ENCODE results near the gene IGFBP1.

The IGFBP1 gene

DNA sequence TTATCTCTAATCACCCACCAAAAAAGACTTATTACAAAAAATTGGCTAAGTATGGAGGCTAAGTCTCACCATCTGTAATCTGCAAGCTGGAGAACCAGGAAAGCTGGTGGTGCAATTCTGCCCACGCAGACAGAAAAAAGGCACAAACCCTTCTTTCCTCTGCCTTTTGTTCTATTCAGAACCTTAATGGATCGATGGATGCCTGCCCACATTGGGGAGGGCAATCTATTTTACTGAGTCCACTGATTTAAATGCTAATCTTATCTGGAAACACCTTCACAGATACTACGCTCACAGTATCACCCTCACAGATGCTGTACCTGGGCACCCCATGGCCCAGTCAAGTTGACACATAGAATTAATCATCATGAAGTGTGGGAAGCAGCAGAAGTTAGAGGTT, 22.6 kb downstream of the IGFBP1 start:
- DNase-seq: no peak

DNA sequence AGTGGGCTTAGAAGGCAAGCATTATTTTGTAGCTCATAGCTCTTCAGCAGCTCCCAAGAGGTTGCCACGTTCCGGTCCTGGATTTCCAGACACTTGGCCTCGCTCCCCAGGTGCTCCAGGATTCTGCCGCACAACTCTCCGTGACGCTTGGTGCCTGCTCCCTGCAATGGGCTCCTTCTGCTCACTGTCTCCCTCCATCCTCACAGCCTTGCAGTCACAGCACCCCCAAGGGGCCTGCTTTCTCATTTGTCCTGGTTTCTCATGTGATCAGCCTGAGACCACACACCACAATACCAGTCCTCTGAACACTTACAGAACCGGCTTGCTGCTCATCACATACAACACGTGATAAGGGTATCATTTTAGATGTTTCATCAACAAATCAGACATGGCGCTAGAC, 23.0 kb downstream of the IGFBP1 start:
- no peak for DNase-seq

DNA sequence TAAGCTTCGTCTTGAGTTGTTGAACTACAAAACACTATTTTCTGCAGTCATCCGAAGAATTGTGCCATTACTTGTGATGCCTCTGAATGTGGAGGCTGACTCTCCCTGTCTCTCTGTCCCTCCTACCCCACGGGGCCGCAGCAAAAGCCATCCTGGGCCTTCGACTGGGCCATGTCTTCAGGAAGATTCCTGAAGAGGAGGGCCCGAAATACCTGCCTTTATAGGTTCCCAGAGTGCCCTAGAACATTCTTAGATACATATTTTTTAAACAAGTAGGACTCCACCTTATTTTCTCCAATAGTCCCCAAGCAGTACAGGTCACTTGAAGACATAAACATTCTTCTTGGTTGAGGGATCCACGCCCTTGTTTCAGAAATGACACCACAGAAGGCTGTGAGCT, 24.7 kb downstream of the IGFBP1 start:
- no peak for DNase-seq

DNA sequence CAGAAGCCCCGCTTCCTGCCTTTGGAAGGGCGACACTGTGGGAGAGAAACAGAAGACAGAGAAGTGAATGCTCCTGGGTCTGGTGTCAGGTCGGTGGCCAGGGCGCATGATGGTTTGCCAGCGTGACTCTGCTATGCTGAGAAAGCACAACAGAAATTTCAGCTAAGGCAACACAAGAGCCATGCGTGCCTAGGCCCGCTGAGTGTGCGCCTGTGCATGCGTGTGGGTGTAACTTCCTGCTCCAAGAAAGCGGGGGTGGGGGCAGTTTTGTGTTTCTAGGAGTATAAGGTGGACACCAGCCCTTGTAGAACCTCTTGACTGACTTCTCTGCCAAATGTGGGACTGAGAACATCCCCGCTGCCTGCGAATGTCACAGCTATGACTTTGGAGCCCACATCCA, 26.6 kb downstream of the IGFBP1 start:
- DNase-seq: no peak

DNA sequence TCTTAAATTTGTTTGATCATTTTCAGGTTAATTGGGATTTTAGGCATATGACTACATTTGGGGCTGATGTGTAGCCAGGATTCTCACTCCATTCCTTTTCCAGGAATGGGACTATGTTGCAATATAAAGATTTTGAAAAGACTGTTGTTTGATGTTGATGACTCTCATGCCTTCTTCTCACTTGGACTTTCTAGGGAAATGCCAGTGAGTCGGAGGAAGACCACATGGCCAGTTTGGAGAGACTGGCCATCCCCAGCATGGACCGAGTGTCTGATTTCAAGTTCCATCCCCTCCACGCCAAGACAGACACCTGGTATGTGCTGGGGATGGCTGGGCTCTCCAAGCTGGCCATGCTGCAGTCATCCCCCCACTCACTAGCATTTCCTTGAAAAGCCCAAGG, 27.3 kb downstream of the IGFBP1 start:
- no peak for DNase-seq

DNA sequence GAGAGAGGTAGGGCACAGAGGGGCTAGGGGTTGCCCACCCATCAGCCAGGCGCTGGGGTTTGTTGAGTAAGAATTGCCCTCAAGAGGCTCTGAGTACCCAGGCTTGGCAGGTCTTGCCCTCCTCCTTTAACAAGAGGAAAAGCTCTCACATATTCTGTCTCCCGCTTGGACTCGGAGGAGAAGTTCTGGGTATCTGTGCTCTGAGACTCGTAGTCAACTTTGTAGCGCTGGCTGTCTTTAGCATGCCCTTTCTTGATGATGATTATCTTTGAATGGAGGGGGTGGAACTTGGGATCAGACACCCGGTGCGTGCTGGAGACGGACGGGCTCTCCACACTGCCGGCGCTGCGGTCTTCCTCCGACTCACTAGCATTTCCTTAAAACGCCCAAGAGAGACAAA, 28.8 kb downstream of the IGFBP1 start:
- DNase-seq: no peak

DNA sequence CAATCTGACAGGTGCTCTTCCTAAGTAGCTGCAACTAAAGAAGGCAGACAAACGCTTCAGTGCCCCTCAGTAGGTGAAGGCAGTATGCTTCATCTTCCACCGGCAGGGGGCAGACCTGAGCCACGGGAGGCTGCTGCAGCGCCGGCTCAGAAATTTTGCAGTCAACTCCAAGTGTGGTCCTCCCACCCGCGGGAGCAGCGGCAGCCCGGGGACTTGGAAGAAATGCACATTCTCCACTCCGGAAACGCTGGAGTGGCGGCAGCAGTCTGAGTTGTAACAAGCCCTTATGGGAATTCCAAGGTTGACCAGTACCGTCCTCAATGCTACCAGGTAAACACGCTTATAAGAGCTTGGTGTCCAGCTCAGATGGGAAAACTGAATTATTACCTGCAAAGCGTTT, 29.4 kb downstream of the IGFBP1 start:
- DNase-seq: peak; percentile 55

DNA sequence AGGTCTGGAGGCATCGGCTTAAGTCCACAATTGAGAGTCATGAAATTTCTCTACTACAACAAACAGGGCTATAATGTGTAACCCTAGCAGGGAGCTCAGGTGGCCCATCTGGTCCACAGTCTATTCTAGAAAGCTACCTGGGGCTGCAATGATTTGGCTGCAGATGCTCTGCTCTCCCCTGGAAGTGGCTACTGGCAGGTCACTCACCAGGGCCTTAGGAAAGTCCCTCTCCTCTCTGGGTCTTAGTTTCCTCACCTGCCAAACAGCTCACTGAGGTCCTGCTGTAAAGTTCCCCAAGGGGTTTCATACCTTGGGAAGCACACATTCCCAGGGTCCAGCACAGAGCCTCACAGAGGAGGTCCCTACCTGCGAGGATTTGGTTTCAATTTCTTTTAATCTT, 30.3 kb downstream of the IGFBP1 start:
- no peak for DNase-seq

DNA sequence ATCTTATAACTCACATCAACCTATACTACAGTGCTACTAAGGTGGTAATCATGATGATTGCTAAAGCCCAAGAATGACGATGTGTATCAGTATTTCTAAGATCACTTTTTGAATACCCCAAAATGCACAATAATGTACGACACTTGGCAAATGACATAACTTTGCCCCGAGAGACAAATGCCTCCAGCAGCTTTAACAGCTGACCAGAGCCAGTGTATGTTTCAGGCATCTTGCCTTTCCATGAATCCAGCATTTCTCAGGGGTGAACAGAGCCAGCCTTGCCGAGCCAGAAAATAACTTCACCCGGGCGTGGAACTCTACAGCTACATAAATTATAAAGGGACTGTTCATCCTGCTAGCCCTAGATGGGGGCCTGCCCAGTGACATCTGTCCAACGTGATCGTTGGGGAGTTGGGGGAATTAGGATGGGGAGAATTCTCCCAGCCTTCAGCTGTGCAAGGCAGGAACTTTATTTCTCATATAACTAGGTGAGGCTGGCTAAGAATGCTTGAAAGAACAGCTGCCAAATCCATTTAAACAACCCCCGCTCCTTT, 31.0 kb downstream of the IGFBP1 start:
- DNase-seq: no peak

DNA sequence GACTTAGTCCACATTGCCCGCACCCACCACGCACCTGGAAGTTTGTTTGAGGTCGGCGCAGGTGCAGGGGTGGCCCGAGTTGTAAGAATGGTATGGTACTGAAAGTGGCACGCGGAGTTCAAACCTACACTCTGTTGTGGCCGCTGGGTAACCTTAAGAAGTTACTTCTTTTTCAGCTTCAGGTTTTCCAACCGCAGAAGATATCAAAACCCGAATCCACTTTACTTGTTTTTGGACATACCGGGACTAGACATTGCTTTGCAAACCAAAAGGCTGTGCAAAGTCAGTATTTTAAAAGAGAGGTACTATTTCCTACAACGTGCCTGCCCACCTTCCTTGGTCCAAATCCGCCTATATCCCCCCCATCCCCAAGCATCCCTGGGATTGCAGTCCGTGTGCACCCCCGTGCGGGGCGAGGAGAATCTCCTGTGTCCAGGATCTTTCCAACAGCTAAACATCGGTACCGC, 31.7 kb downstream of the IGFBP1 start:
- no peak for DNase-seq

DNA sequence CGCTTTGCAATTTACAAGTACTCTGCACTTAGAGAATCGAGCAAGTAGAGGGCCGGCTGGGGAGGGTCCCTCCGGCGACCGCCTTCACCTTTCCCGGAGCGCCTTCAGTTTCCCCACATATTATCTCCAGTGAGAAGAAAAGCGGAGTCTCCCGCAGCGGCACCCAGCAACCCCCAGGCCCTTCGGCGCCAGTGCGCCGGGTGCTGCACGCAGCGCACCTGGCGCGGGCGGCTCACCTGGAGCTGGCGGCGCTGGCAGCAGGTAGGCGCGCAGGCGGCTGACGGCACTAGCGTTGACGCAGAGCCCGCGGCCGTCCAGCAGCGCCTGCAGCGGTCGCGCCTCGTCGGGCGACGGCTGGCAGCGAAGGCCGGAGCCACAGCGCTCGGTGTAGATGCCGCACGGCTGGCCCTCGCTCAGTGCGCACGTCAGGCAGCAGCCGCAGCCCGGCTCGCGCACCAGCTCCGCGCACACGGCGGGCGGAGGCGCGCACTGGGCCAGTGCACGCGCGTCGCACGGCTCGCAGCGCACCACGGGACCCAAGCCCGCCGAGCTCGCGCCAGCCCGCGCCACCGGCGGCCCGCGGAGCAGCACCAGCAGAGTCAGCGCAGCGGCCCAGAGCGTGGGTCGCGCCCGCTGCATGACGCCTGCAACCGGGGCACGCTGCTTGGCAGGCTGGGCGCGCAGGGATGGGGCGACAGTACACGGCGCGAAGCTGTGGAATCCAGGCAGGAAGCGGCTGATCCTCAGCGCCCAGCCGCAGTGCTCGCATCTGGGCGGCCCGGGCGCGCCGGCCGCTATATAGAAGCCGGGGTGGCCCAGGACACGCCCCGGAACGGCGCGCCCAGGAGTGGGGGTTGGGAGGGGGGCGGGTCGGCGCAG, 32.5 kb downstream of the IGFBP1 start, which contains the start of gene IGFBP3:
TSS of gene IGFBP3 (minus strand) at position 771 of the 879 bp plus-strand sequence. CDS start at position 639, 132 bp downstream.
- no peak for DNase-seq

DNA sequence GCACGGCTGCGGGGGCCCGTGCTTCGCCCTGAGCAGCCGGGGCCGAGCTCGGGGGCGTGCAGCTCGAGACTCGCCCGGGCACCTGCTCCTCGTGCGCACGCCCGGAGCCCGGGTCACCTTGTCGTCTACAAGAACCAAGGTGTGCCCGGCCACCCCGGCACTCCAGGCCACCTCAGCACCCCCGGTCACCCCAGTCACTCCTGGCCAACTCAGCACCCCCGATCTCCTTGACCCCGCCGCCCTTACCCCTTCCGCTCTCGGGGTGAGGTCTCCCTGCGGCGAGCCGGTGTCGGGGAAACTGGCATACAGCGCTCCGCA, 33.1 kb downstream of the IGFBP1 start:
- DNase-seq: no peak

DNA sequence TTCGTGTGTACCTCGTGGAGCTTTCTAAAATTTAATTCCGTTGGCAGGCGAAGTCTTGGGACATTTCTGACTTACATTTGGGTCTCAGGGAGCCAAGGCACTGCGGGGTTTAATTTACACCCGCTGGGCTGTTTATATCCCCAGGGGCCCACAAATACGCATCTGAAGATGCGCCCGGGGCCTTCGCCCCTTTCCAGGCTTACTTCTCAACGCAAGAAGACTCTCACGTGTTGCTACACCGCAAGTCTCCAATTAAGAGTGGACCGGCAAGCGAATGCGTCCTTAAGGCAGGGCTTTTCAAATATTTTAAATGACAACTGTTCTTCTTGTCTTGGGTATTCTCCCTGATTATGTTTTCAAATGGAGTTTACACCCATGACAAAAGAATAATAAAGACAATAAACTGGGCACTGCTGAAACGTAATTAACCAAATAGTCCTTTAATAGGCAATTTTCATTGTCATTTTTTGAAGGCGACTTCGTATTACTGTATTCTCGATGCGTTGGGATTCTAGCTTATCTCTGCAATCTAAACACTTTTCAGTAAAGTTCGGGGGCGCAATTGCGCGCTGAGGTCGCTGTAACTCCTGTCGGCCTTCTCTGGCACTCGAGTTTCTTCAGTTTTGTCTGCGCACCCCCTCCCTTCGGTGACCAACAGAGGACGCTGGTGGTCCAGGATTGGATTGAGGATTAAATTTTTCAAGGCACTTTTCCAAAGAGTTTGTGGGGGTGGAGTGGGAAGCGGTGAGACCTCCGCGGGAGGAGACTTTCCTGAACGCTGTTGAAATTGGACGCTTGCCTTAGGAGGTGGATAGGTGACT, 33.6 kb downstream of the IGFBP1 start:
- DNase-seq: no peak

DNA sequence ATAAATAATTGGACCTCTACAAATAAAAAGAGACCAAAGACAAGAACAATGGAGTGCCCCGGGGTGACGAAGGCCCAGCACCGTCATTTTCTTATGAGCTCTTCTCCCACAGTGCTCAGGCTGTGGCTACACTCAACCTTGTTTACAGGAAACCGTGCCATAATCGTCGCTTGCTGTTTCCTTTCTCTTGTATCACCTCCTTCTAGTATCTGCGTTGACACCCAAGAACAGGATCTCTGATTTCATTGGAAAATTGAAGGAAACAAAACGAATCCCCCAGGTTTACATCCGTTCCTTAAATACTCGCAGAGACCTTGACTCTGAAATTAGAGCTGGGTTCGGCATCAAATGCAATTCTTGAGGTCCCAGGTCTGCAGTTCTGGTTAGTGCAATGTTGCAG, 34.5 kb downstream of the IGFBP1 start:
- DNase-seq: no peak

DNA sequence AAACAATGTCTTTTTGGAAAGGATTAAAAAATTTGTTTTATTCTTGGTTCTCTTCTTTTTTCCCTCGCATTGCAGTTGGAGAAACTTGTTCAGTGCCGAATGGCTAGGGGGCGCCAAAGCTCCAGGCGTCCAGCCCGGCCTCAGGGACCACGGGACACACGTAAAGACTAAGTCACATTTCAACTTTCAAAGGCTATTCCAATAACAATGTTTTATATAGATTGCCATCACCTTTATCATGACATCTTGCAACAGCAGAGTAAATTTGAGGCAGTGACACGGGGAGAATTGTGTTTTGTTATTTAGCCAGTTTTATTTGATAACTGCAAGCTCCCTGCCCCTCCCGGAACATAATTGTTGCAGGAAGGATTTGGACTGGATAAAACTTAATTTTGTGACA, 35.0 kb downstream of the IGFBP1 start:
- no peak for DNase-seq

DNA sequence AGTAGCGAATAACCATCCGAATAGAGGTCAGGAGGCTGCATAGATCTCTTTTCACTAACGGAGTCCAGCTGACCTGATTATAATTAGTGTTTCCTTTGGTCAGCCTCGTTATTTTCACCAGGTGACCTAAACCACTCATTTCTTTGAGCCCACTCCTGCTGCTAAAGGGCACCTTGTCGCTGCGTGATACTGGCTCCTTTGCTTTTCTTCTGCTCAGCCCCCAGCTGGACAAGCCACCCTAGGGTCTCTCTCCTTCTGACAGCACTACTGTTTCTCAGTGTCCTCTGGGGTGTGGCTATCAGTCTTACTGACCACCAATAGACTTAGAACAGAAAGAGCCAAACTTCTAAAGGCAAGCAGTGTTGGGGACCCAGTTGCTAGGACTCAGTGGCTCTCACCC, 35.5 kb downstream of the IGFBP1 start:
- DNase-seq: no peak

DNA sequence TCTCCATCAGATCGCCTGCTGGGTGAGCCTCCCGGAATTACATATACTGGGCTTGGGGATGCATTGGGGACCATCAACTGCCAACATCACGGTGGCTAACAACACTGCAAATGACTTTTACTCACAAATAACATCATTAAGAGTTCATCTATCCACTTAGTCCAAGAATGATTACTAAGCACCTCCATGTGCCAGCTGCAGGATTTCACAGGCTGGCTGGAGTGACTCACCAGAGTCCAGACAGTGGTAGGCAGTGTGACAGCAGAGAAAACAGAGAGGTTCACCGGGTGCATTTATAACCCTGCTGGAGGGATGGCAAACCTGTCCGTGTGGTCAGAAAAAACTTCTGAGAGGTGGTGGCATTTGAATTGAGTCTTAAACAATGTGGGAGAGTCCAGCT, 36.0 kb downstream of the IGFBP1 start:
- no peak for DNase-seq

DNA sequence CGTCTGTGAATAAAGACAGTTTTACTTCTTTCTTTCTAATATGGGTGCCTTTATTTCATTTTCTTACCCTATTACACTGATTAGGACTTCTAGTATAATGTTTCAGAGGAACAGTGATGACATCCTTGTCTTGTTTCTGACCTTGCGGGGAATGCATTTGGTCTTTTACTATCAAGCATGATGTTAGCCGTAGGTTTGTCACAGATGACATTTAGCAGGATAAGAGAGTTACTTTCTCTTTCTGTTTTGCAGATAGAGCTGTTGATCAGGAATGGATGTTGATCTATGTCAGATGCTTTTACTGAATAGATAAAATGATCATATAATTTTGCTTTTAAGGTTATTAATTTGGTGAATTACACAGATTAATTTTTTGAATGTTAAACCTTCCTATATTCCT, 39.4 kb downstream of the IGFBP1 start:
- DNase-seq: no peak

DNA sequence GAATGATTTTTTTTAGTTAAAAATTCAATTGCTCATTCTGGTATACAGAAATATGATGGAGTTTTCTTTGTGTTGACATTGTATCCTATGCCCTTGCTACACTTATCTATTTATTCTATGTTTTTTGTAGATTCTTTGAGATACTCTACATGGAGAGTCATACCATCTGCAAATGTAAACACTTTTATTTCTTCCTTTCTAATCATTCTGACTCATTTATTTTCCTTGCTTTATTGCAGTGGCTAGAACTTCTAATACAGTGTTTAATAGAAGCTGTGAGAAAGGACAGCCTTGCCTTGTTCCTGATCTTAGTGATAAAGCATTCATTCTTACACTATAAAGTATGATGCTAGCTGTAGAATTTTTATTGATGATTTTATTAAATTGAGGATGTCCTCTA, 42.7 kb downstream of the IGFBP1 start:
- DNase-seq: no peak

DNA sequence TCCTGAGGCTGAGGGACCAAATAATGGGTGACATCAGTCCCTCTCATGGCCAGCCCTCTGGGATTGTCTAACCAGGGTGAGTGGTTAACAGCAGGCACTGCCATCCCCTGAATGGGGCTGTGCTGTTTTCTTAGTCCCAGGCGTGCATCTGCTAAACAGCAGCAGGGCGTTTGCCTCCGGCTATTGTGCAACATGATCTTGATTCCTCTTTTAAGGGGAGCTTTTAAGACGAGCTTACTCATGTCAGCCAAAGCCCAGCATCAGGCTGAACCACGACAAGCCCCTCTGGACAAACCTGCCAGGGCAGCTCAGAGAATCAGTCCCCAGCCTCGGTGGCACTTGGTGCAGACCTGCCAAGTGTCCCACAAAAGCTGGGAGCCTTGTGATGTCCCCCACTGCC, 49.0 kb downstream of the IGFBP1 start:
- no peak for DNase-seq

DNA sequence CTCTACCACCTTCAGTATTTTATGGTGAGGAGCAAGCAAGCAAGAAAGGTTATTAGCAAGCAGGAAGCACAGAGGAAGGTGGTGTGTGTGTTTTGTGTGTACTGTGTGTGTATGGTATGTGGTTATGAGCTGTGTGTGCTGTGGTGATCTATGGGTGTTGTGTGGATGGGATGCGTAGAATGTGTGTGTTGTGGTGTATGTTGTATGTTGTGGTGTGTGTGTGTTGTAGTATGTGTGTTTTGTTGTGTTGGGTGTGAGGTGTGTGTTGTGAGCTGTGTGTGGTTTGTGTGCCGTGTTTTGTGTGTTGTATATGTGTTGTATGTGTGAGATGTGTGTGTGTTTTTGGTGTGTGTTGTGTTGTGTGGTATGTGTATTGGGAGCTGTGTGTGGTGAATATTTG, 49.6 kb downstream of the IGFBP1 start:
- no peak for DNase-seq

DNA sequence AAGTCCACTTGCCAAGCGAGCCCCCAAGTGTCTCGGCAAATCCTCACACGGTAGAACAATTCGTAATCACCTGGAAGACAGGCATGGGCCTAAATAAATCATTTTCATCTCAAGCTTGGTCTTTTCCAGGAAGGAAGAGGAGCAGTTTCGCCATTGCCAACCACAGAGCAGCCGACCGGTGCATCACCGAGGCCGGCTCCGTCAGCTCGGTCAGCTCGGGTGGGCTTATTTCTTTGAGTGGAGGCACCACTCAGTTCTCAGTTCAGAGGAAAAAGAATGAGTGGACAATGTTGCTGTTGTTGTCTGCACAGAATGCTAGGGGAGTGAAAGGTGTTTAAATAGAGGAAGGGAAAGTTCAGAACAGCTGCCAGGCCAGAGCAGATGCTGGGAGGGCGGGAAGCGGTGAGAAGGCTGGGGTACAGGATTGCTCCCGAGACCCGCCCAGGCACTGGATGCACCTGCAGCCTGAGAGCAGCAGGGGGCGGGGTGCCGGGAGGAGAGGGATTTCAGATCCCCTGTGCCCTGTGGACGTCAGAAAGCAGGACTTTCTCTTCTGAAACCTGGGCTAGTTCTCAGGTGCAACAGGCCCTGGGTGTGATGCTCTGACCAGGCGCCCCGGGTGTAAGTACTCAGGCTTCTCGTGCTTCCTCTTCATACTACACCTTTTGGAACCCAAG, 50.5 kb downstream of the IGFBP1 start:
- DNase-seq: no peak

DNA sequence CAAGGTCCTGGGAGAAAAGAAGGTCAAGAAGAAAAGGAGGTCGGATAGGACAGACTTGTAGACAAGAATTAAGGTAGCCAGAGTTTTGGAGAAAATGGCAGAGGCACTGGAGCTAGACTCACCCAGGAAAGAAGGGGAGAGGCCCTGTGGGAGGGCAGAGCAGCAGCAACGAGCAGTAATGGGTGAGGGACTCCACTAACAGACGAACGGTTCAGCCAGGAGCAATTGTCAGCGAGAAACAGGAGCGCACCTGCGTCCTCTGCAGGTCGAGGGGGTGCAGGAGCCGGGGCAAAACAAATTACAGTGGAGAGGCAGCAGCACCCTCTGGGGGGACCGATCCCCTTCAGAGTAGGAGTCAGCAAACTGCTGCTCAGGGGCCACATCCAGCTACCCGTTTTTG, 51.3 kb downstream of the IGFBP1 start:
- DNase-seq: no peak
